Fibroblast of lung (primary cell): ENCODE measurements around the gene USP5.

Source experiments
- EZH2 ChIP-seq: IDR thresholded peaks from 2 replicates; pipeline ENCODE4 v1.5.1; 2012; ENCODE audit warnings: low read length, control low read depth, mild to moderate bottlenecking; ENCODE audit errors: missing control alignments
- TF ChIP-seq, protein P1 (sequence below), 2 donors: IDR thresholded peaks in 1 of 2; conservative IDR thresholded peaks in 1 of 2; 1 replicate in 1 of 2; 2 replicates in 1 of 2; pipeline ENCODE4 v1.5.1; 2011 to 2012; ENCODE audit warnings: low read length in 2 of 2, control low read depth in 1 of 2, inconsistent platforms in 1 of 2, low read depth in 1 of 2, mild to moderate bottlenecking in 1 of 2

DNA sequence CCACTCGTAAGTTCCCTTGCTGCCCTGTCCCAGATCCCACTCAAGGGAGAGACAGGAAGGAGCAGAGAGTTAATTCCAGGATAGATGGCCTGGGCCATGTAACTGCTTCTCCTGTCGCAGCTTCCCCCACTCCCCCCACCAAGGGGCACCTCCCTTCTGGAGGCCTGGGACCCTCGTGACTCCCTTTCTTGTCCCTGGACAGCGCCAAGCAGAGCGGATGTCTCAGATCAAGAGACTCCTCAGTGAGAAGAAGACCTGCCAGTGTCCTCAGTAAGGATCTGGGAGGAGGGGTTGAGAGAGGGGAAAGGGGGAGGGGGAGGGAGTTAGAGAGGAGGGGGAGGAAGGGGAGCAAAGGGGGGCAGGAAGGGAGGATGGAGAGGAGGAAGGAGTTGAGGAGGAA, 33.3 kb upstream of the USP5 start:
- no peak for TF ChIP-seq EZH2
- TF ChIP-seq, protein P1, sequence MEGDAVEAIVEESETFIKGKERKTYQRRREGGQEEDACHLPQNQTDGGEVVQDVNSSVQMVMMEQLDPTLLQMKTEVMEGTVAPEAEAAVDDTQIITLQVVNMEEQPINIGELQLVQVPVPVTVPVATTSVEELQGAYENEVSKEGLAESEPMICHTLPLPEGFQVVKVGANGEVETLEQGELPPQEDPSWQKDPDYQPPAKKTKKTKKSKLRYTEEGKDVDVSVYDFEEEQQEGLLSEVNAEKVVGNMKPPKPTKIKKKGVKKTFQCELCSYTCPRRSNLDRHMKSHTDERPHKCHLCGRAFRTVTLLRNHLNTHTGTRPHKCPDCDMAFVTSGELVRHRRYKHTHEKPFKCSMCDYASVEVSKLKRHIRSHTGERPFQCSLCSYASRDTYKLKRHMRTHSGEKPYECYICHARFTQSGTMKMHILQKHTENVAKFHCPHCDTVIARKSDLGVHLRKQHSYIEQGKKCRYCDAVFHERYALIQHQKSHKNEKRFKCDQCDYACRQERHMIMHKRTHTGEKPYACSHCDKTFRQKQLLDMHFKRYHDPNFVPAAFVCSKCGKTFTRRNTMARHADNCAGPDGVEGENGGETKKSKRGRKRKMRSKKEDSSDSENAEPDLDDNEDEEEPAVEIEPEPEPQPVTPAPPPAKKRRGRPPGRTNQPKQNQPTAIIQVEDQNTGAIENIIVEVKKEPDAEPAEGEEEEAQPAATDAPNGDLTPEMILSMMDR (conservative IDR thresholded peaks at IDR 0.05 in 1 of 2, IDR thresholded peaks at IDR 0.05 in 1 of 2; ENCODE audit: low read depth in 1 of 2, low read length in 2 of 2): no peak
